CD4-positive, alpha-beta T cell treated with Interleukin-17A for 1 hour (primary cell): Measurements from ENCODE around the gene ARRB1.

Source experiments
- DNase-seq: peaks from one replicate; pipeline ENCODE4 v3.0.0-alpha.2; 2020

ARRB1 gene

GRCh38 chr11:75271730-75272129 is 79.7 kb downstream of the ARRB1 start:
- no peak for DNase-seq

GRCh38 chr11:75270896-75271418 is 80.5 kb downstream of the ARRB1 start:
- peak; percentile 58 for DNase-seq

- DNase-seq: no peak
Measured at GRCh38 chr11:75269896-75270295, 81.6 kb downstream of the ARRB1 start.

GRCh38 chr11:75269367-75269660 is 82.1 kb downstream of the ARRB1 start:
- no peak for DNase-seq

- no peak for DNase-seq
Measured at GRCh38 chr11:75268626-75269366, 82.7 kb downstream of the ARRB1 start.

GRCh38 chr11:75267171-75267970 is 84.1 kb downstream of the ARRB1 start:
- no peak for DNase-seq

GRCh38 chr11:75265851-75266531 is 85.5 kb downstream of the ARRB1 start:
- DNase-seq: no peak

GRCh38 chr11:75264971-75265370 is 86.5 kb downstream of the ARRB1 start:
- DNase-seq: no peak

- no peak for DNase-seq
Measured at GRCh38 chr11:75264356-75264755, 87.1 kb downstream of the ARRB1 start.

GRCh38 chr11:75263944-75264349 is 87.5 kb downstream of the ARRB1 start:
- no peak for DNase-seq

GRCh38 chr11:75262961-75263852 is 88.3 kb downstream of the ARRB1 start:
- no peak for DNase-seq

- DNase-seq: no peak
Measured at GRCh38 chr11:75262436-75262835, 89.0 kb downstream of the ARRB1 start.

- no peak for DNase-seq
Measured at GRCh38 chr11:75261902-75262361, 89.5 kb downstream of the ARRB1 start.

GRCh38 chr11:75260396-75261170 is 90.9 kb downstream of the ARRB1 start:
- no peak for DNase-seq

- no peak for DNase-seq
Measured at GRCh38 chr11:75254326-75254725, 97.1 kb downstream of the ARRB1 start.

- DNase-seq: no peak
Measured at GRCh38 chr11:75249704-75250103, 101.8 kb downstream of the ARRB1 start.

GRCh38 chr11:75248924-75249256 is 102.6 kb downstream of the ARRB1 start:
- DNase-seq: no peak

GRCh38 chr11:75246671-75247350 is 104.7 kb downstream of the ARRB1 start:
- DNase-seq: no peak

GRCh38 chr11:75246006-75246670 is 105.3 kb downstream of the ARRB1 start:
- no peak for DNase-seq

GRCh38 chr11:75245356-75246005 is 106.0 kb downstream of the ARRB1 start:
- no peak for DNase-seq
